Spleen (tissue), 7 donors: ENCODE data around the gene CHST6.

Source experiments
- POLR2A ChIP-seq, 3 donors: fragments of 450-650 bp; IDR thresholded peaks; one replicate each; pipeline ENCODE4 v1.5.1; 2017; ENCODE audit warnings: antibody characterized with exemption in 3 of 3, mild to moderate bottlenecking in 1 of 3
- POLR2AphosphoS5 ChIP-seq, 3 donors: sonication (generic); formaldehyde crosslinking; IDR thresholded peaks; one replicate each; pipeline ENCODE4 v1.5.1; 2017; ENCODE audit warnings: antibody characterized with exemption in 3 of 3
- TF ChIP-seq, protein P1 (sequence below), 11 experiments: fragments of 200-600 bp in 7 of 11; fragments of 450-650 bp in 4 of 11; sonication (generic) in 4 of 11; IDR thresholded peaks in 8 of 11; conservative IDR thresholded peaks in 3 of 11; 1 replicate in 7 of 11; 2 replicates in 4 of 11; pipeline versions ENCODE4 v1.4.0 to v1.8.0; 2016 to 2021; ENCODE audit warnings: antibody characterized with exemption in 11 of 11, inconsistent platforms in 4 of 11, mild to moderate bottlenecking in 1 of 11
- donor health status: DM: no; HTN: no; CAD: no; lungs with moderate emphysema.
- donor health status: DM: no; HTN: no; CAD: no.
- donor health status: DM: no; HTN: no; CAD: no.

DNA sequence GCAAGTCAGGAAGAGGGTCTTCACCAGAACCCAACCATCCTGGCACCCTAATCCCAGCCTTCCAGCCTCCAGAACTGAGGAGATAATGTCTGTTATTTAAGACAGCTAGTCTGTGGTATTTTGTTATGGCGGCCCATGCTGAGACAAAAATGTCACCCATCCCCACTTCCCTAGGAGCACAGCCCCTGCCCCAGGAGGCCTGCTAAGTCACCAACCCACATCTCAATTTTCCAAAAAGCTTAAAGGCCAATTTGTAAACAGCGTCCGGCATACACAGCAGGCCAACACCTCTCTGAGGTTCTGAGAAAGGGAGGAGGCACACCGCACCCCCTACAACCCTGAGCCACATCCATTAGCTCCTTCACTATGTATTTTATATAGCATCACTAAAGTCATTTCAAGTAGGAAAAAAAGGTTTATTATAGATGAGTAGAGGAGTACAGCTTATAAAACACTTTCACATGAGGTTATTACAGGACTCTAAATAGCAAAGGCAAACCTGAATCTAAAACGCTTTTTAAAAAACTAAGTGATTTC, 37.7 kb downstream of the CHST6 start:
- TF ChIP-seq POLR2A (IDR thresholded peaks at IDR 0.05): no peak
- TF ChIP-seq, protein P1, sequence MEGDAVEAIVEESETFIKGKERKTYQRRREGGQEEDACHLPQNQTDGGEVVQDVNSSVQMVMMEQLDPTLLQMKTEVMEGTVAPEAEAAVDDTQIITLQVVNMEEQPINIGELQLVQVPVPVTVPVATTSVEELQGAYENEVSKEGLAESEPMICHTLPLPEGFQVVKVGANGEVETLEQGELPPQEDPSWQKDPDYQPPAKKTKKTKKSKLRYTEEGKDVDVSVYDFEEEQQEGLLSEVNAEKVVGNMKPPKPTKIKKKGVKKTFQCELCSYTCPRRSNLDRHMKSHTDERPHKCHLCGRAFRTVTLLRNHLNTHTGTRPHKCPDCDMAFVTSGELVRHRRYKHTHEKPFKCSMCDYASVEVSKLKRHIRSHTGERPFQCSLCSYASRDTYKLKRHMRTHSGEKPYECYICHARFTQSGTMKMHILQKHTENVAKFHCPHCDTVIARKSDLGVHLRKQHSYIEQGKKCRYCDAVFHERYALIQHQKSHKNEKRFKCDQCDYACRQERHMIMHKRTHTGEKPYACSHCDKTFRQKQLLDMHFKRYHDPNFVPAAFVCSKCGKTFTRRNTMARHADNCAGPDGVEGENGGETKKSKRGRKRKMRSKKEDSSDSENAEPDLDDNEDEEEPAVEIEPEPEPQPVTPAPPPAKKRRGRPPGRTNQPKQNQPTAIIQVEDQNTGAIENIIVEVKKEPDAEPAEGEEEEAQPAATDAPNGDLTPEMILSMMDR (IDR thresholded peaks at IDR 0.05 in 8 of 11, conservative IDR thresholded peaks at IDR 0.05 in 3 of 11): no peak
- TF ChIP-seq POLR2AphosphoS5 (IDR thresholded peaks at IDR 0.05): no peak
